ENCODE results near the gene ARRB2. TPM values are rescaled to one million over a fixed set of nuclear protein-coding genes. Genes with fewer than 3 reads are reported as not detected.

ARRB2 gene
- total RNA-seq, 1 donor from 2014 or later, result 28.1 TPM

DNA sequence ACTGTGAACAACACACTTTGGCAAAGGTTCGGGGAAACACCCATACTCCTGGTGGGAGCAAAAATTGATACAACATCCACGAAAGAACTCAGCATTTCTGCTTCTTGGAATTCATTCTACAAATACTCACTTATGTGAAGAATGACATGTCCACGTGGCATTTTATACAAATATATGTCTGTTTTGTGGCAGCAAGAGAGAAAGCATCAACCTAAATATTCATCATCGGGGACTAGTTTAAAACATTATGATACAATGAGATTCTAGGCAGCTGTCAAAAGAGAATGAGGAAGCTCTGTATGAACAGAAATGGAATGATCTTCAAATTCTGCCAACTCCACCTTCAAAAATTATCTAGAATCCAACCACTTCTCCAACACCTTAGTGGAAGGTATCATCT lies 43.3 kb upstream of the ARRB2 start:
- intact Hi-C loops (cut with micrococcal nuclease), result no loop called here
- Histone ChIP-seq H3K4me1 (no peaks in the 10 kb centered on the region), H3K9me3 (replicated peaks) (no peaks in the 10 kb centered on the region), H3K4me3 (no peak overlapping the region), H3K27ac (replicated peaks) (no peak overlapping the region), H3K36me3 (peaks cover 14% of the 10 kb centered on the region), H3K27me3 (ENCODE audit: low read depth) (no peaks in the 10 kb centered on the region)
- DNase-seq, result no peak
- TF ChIP-seq, protein P1, sequence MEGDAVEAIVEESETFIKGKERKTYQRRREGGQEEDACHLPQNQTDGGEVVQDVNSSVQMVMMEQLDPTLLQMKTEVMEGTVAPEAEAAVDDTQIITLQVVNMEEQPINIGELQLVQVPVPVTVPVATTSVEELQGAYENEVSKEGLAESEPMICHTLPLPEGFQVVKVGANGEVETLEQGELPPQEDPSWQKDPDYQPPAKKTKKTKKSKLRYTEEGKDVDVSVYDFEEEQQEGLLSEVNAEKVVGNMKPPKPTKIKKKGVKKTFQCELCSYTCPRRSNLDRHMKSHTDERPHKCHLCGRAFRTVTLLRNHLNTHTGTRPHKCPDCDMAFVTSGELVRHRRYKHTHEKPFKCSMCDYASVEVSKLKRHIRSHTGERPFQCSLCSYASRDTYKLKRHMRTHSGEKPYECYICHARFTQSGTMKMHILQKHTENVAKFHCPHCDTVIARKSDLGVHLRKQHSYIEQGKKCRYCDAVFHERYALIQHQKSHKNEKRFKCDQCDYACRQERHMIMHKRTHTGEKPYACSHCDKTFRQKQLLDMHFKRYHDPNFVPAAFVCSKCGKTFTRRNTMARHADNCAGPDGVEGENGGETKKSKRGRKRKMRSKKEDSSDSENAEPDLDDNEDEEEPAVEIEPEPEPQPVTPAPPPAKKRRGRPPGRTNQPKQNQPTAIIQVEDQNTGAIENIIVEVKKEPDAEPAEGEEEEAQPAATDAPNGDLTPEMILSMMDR (IDR thresholded peaks at IDR 0.05; ENCODE audit: borderline replicate concordance), result no peak

DNA sequence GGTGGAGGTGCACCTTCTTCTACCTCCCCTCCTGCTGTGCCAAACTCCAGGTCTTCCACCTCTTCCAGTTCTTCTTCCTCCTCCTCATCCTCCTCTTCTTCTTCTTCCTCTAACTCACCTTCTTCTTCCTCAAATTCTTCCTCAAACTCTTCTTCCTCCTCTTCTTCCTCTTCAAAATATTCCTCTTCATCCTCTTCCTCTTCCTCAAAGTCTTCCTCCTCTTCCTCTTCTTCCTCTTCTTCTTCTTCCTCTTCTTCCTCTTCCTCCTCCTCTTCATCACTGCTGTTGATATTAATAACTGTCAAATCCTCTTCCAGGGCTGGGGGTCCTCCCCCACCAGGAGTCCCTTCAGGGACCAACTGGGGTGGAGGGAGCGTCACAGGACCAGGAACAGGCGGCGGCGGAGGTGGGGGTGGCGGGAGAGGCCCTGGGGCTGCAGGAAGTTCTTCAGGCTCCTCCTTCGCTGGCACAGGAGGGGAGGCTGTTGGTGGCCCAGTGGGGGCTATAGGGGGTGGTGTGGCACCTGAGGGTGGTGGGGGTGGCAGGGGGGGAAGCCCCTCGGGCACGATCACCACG lies 38.3 kb upstream of the ARRB2 start:
- H3K27ac ChIP-seq (replicated peaks), result no peak overlapping the region
- no peaks in the 10 kb centered on the region for H3K9me3 ChIP-seq (replicated peaks)
- no peaks in the 10 kb centered on the region for H3K27me3 ChIP-seq (ENCODE audit: low read depth)
- DNase-seq, result no peak
- intact Hi-C loops (cut with micrococcal nuclease), result no loop called here
- peaks cover 64% of the 10 kb centered on the region for H3K36me3 ChIP-seq
- no peak overlapping the region for H3K4me3 ChIP-seq
- H3K4me1 ChIP-seq, result no peaks in the 10 kb centered on the region
- TF ChIP-seq, protein P1 (IDR thresholded peaks at IDR 0.05; ENCODE audit: borderline replicate concordance), result no peak

DNA sequence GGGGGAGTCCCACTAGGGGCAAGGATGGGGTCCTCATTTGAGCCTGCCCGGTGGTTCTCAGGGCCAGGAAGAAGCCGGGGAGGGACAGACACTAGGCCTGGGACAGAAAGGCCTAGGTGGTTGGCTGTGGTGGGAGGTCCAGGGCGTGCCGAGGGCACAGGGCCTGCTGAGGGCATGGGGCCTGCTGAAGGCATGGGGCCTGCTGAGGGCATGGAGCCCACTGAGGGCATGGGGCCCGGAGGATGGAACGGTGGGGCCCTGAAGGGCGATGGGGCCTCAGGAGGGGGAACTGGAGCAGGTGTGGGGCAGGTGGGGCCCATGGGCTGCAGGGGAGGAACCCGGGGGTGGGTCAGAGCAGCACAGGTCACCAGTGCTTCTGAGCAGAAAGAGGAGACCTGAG lies 37.7 kb upstream of the ARRB2 start:
- Histone ChIP-seq H3K27me3 (ENCODE audit: low read depth) (no peaks in the 10 kb centered on the region), H3K27ac (replicated peaks) (no peak overlapping the region), H3K9me3 (replicated peaks) (no peaks in the 10 kb centered on the region), H3K4me3 (no peak overlapping the region), H3K4me1 (no peaks in the 10 kb centered on the region), H3K36me3 (peaks cover 70% of the 10 kb centered on the region)
- TF ChIP-seq, protein P1 (IDR thresholded peaks at IDR 0.05; ENCODE audit: borderline replicate concordance), result no peak
- no peak for DNase-seq
- intact Hi-C loops (cut with micrococcal nuclease), result no loop called here

DNA sequence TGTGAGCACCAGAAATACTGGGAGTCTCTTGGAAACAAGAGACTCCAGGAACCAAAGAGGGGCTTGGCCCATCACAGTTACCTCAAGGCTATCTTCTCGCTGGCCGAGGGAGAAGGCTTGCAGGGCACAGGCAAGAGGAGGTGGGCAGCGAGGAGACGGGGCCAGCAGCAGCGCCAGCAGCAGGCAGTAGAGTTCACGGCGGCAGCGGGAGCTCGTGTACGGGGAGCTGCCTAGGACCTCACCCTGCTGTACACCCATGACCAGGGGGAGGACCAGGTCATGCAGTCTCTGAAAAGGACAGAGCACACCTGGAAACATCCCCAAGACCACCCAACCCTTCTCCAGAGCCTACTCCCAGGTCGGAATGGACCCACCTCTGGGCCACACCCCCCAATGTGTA lies 37.3 kb upstream of the ARRB2 start:
- Histone ChIP-seq H3K9me3 (replicated peaks) (no peaks in the 10 kb centered on the region), H3K4me3 (no peak overlapping the region), H3K27me3 (ENCODE audit: low read depth) (no peaks in the 10 kb centered on the region), H3K36me3 (peaks cover 73% of the 10 kb centered on the region), H3K4me1 (no peaks in the 10 kb centered on the region), H3K27ac (replicated peaks) (no peak overlapping the region)
- TF ChIP-seq, protein P1 (IDR thresholded peaks at IDR 0.05; ENCODE audit: borderline replicate concordance), result no peak
- no peak for DNase-seq
- intact Hi-C loops (cut with micrococcal nuclease), result no loop called here

DNA sequence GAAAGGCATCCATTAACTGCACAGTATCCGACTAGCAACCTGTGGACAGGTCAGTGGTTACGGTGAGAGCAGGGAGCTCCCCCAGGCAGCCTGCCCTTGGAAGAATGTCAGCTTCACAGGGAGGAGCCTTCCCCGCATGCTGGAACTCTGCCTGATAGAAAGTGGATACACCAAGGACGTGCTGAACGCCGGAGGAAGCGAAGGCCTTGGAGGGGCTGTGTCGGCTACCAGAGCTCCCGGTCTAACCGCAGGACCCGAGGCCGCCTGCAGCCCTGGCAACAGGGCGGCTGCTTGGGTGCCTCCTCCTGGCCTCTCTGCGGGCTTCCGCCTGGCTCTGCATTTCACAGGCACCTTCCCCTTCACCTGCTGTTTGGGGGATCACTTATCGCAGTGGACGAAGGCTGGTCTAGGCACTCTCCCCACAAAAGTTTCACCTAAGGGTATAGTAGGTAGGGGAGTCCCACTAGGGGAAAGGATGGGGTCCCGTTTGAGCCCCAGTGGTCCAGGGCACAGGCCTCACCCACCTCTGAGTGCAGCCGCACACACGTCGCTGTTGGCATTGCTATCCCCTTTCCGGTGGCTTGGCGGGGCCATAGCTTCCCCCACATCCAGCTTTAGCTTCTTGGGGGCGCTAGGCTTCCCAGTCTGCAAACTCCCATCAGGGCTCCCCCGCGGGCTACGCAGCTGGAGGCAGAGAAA lies 36.3 kb upstream of the ARRB2 start:
- H3K27ac ChIP-seq (replicated peaks), result no peak overlapping the region
- TF ChIP-seq, protein P1 (IDR thresholded peaks at IDR 0.05; ENCODE audit: borderline replicate concordance), result no peak
- no peaks in the 10 kb centered on the region for H3K27me3 ChIP-seq (ENCODE audit: low read depth)
- intact Hi-C loops (cut with micrococcal nuclease), result no loop called here
- H3K4me3 ChIP-seq, result no peak overlapping the region
- H3K9me3 ChIP-seq (replicated peaks), result no peaks in the 10 kb centered on the region
- H3K4me1 ChIP-seq, result peaks cover 7% of the 10 kb centered on the region
- peaks cover 83% of the 10 kb centered on the region for H3K36me3 ChIP-seq
- no peak for DNase-seq
